ENCODE measurements around the gene MYO5B. TPM values are rescaled to one million over a fixed set of nuclear protein-coding genes. Genes with fewer than 3 reads are reported as not detected.
"Not testable (repeated sequence)": the region's sequence is repeated elsewhere in the genome, so short reads cannot be mapped to it uniquely, and the experiment has no call there.

The MYO5B gene
- total RNA-seq, 4 donors from 2014 or later: 105 to 213 (median 183) TPM

- DNase-seq: no peak
- H3K27ac ChIP-seq: peak overlapping the region in 1 of 4 donors; percentile 45
Observed at GRCh38 chr18:50099725-50100407, 95.1 kb downstream of the MYO5B start.

GRCh38 chr18:50097702-50098101 is 97.2 kb downstream of the MYO5B start:
- peak in 1 of 3 donors; percentile 57 for DNase-seq
- H3K4me3 ChIP-seq: no peak overlapping the region
- no peaks in the 10 kb centered on the region for H3K9me3 ChIP-seq
- H3K4me1 ChIP-seq: no peaks in the 10 kb centered on the region
- TF ChIP-seq, protein P1, sequence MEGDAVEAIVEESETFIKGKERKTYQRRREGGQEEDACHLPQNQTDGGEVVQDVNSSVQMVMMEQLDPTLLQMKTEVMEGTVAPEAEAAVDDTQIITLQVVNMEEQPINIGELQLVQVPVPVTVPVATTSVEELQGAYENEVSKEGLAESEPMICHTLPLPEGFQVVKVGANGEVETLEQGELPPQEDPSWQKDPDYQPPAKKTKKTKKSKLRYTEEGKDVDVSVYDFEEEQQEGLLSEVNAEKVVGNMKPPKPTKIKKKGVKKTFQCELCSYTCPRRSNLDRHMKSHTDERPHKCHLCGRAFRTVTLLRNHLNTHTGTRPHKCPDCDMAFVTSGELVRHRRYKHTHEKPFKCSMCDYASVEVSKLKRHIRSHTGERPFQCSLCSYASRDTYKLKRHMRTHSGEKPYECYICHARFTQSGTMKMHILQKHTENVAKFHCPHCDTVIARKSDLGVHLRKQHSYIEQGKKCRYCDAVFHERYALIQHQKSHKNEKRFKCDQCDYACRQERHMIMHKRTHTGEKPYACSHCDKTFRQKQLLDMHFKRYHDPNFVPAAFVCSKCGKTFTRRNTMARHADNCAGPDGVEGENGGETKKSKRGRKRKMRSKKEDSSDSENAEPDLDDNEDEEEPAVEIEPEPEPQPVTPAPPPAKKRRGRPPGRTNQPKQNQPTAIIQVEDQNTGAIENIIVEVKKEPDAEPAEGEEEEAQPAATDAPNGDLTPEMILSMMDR (IDR thresholded peaks at IDR 0.05): no peak
- TF ChIP-seq POLR2A (IDR thresholded peaks at IDR 0.05): no peak
- no peaks in the 10 kb centered on the region for H3K27me3 ChIP-seq
- H3K27ac ChIP-seq: no peak overlapping the region
- no peaks in the 10 kb centered on the region for H3K36me3 ChIP-seq

More at GRCh38 chr18:50099725-50100407, 95.1 kb downstream of the MYO5B start:
- no peaks in the 10 kb centered on the region for H3K4me1 ChIP-seq
- no peaks in the 10 kb centered on the region for H3K27me3 ChIP-seq
- TF ChIP-seq POLR2A (IDR thresholded peaks at IDR 0.05): no peak
- TF ChIP-seq, protein P1 (IDR thresholded peaks at IDR 0.05): no peak
- no peaks in the 10 kb centered on the region for H3K9me3 ChIP-seq
- H3K4me3 ChIP-seq: no peak overlapping the region
- no peaks in the 10 kb centered on the region for H3K36me3 ChIP-seq

DNA sequence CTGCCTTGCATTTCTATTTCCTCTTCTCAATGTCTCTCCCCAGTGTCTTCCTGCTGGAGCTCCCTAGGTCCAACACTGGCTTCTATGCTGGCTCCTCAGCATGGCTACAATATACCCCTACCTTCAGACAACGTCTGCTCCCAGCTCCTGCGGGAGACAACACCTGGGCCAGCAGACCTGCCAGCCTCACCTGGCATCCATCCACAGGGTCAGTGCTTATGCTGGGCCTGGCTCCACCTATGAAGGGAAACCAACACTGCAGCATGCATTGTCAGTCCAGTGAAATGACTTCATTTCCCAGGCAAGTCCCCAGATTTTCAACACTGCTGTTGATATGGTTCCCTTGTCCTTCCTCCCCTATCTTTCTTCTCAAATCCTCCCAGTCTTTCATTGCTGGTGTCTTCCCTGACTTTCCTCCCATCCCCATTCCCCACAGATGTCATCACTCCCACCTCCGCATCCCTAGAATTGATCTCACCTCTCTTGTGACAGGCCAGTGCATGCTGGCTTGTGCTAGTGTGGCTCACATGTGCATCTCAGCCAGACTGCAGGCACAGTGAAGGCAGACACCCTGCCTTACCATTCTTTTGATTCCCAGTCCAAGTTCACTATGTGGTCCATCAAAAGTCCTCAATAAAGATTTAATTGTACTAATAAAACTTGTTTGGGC is 98.0 kb downstream of the MYO5B start:
- no peak for TF ChIP-seq POLR2A (IDR thresholded peaks at IDR 0.05)
- TF ChIP-seq, protein P1 (IDR thresholded peaks at IDR 0.05): no peak
- Histone ChIP-seq H3K27me3 (no peaks in the 10 kb centered on the region), H3K36me3 (no peaks in the 10 kb centered on the region), H3K4me1 (peaks cover 0 to 6% (median 0%) of the 10 kb centered on the region in 4 donors), H3K4me3 (no peak overlapping the region), H3K9me3 (no peaks in the 10 kb centered on the region), H3K27ac (no peak overlapping the region)
- DNase-seq: no peak

- not testable (repeated sequence) for H3K9me3 ChIP-seq
Observed at GRCh38 chr18:50094786-50095185, 100.2 kb downstream of the MYO5B start.

DNA sequence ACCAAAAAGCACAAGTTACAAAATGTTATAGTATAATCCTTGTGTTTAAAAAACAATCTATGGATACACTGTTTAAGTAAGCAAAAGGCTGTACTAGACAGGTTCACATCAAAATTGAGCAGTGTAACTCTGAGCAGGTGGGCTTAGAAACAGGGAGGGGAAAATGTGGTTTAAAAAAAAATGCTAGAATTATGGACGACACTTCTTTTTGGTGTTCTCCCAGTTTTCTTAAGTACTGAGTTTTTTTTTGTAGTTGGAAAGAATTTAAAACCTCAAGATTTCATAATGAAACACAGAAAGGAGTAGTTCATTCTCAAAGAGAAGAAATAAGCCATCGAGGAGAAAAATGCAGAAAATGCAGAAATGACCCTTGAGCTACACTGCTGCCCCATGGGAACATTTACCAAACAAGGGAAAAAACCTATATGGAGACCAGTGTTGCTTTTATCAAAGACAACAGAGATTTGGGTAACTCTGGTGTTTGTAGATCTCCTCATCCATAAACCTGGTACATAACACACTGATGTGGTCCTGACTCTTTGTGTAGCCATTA is 100.7 kb downstream of the MYO5B start:
- Histone ChIP-seq H3K4me1 (peaks cover 0 to 15% (median 1%) of the 10 kb centered on the region in 4 donors), H3K27me3 (no peaks in the 10 kb centered on the region), H3K27ac (no peak overlapping the region), H3K4me3 (no peak overlapping the region), H3K9me3 (no peaks in the 10 kb centered on the region), H3K36me3 (no peaks in the 10 kb centered on the region)
- DNase-seq: no peak
- TF ChIP-seq, protein P1 (IDR thresholded peaks at IDR 0.05): no peak
- TF ChIP-seq POLR2A (IDR thresholded peaks at IDR 0.05): no peak

More at GRCh38 chr18:50094786-50095185, 100.2 kb downstream of the MYO5B start:
- not testable (repeated sequence) for H3K27ac ChIP-seq, DNase-seq, H3K4me3 ChIP-seq, H3K36me3 ChIP-seq, H3K27me3 ChIP-seq
- H3K4me1 ChIP-seq: peaks cover 0 to 15% (median 1%) of the 10 kb centered on the region in 4 donors

All from Peyer's patch (tissue), 4 donors.